HepG2 (cell line): ENCODE data around the gene SAC3D1. TPM values are rescaled to one million over a fixed set of nuclear protein-coding genes. Genes with fewer than 3 reads are reported as not detected.

ENCODE experiments used
- ARID4A ChIP-seq: sonication (generic); formaldehyde crosslinking; IDR thresholded peaks from 2 replicates; pipeline ENCODE4 v1.5.0; 2020; ENCODE audit warnings: mild to moderate bottlenecking, missing genetic modification reagents, borderline replicate concordance
- ASH2L ChIP-seq: fragments of 300-600, 200-600 bp; sonication (generic); IDR thresholded peaks from 2 replicates; pipeline ENCODE4 v1.7.0; 2017; ENCODE audit warnings: low read depth, mild to moderate bottlenecking, moderate library complexity, mixed read lengths, low read length; ENCODE audit not compliant: insufficient read length
- FOSL2 ChIP-seq: sonication (generic); formaldehyde crosslinking; IDR thresholded peaks from 2 replicates; pipeline ENCODE4 v1.4.0; 2020; ENCODE audit warnings: missing genetic modification reagents
- FUBP1 ChIP-seq: sonication (generic); formaldehyde crosslinking; IDR thresholded peaks from 2 replicates; pipeline ENCODE4 v1.5.1; 2020; ENCODE audit warnings: missing genetic modification reagents, mild to moderate bottlenecking, borderline replicate concordance
- HNF1B ChIP-seq: sonication (generic); formaldehyde crosslinking; IDR thresholded peaks from 2 replicates; pipeline ENCODE4 v1.5.1; 2020; ENCODE audit warnings: mild to moderate bottlenecking, moderate library complexity, missing genetic modification reagents
- KAT2B ChIP-seq: fragments of 150-350 bp; IDR thresholded peaks from 2 replicates; pipeline ENCODE4 v1.6.1; 2014; ENCODE audit warnings: low read depth, low read length, borderline replicate concordance
- KDM2A ChIP-seq: sonication (generic); formaldehyde crosslinking; IDR thresholded peaks from 2 replicates; pipeline ENCODE4 v1.4.0; 2020; ENCODE audit warnings: low read depth, missing genetic modification reagents, borderline replicate concordance
- SAP130 ChIP-seq: IDR thresholded peaks from 2 replicates; pipeline ENCODE4 v1.6.1; 2016; ENCODE audit warnings: low read depth
- SNAI1 ChIP-seq: sonication (generic); formaldehyde crosslinking; IDR thresholded peaks from 2 replicates; pipeline ENCODE4 v1.5.0; 2020; ENCODE audit warnings: mild to moderate bottlenecking, missing genetic modification reagents, borderline replicate concordance
- STAG1 ChIP-seq: sonication (generic); formaldehyde crosslinking; IDR thresholded peaks from 2 replicates; pipeline ENCODE4 v1.4.0; 2020; ENCODE audit warnings: missing genetic modification reagents
- TEAD3 ChIP-seq: optimal IDR thresholded peaks from 2 replicates; pipeline ENCODE3; 2016; ENCODE audit warnings: borderline replicate concordance
- ZFX ChIP-seq: sonication (generic); formaldehyde crosslinking; IDR thresholded peaks from 2 replicates; pipeline ENCODE4 v1.4.0; 2020; ENCODE audit warnings: mild to moderate bottlenecking, low read depth, missing genetic modification reagents, moderate library complexity
- ZFY ChIP-seq: sonication (generic); formaldehyde crosslinking; IDR thresholded peaks from 2 replicates; pipeline ENCODE4 v1.4.0; 2020; ENCODE audit warnings: missing genetic modification reagents
- ZNF687 ChIP-seq: sonication (generic); formaldehyde crosslinking; IDR thresholded peaks from 2 replicates; pipeline ENCODE4 v1.5.1; 2020; ENCODE audit warnings: mild to moderate bottlenecking, missing genetic modification reagents, moderate library complexity
- ZNF883 ChIP-seq: sonication (generic); formaldehyde crosslinking; IDR thresholded peaks from 2 replicates; pipeline ENCODE4 v1.5.1; 2020; ENCODE audit warnings: mild to moderate bottlenecking, missing genetic modification reagents; ENCODE audit errors: not compliant biosample characterization
- polyA plus RNA-seq, 8 experiments: library from polyadenylated mRNA; depleted of rRNA in 3 of 8; stranded (reverse) in 7 of 8; unstranded in 1 of 8; fragments of >200 nt; fragmentation: Illumina TruSeq in 4 of 8; extraction: Trizol in 4 of 8; gene quantifications; 2 replicates each; pipeline versions ENCODE4 v1.2.1 to v1.2.3, GENCODE V29; 2011 to 2016; ENCODE audit warnings: low read depth in 4 of 8, missing spikeins in 1 of 8, mixed read lengths in 1 of 8; ENCODE audit not compliant: insufficient read depth in 1 of 8
- total RNA-seq, 5 experiments: library from RNA; depleted of rRNA; stranded (reverse); fragments of >200 nt; fragmentation: Illumina TruSeq; extraction: Trizol; gene quantifications; 2 replicates each; pipeline ENCODE4 v1.2.3, GENCODE V29; 2016; ENCODE audit warnings: low read depth in 1 of 5

The SAC3D1 gene
- total and polyA plus RNA-seq, 2 of the 13 experiments (the other 11 are each of a cell fraction or from before 2014, with no cell fraction given), result 7.4 to 36.3 TPM

GRCh38 chr11:65078151-65078550, 37.1 kb downstream of the SAC3D1 start (continued):
- peak; percentile 44 for TF ChIP-seq ZNF687 (CRISPR knock-in tag)
- TF ChIP-seq FOSL2 (CRISPR knock-in tag), result 0 out of 2 replicates have a peak, but pooled peaks have one; percentile 27
- TF ChIP-seq HNF1B (CRISPR knock-in tag), result 0 out of 2 replicates have a peak, but pooled peaks have one; percentile 48
- peak; percentile 26 for TF ChIP-seq TEAD3 (CRISPR knock-in tag)
- peak; percentile 78 for TF ChIP-seq STAG1 (CRISPR knock-in tag)
- no peak for TF ChIP-seq SNAI1
- TF ChIP-seq ZFY, result peak; percentile 45; the same call in 1 of the 2 replicates
- 0 out of 2 replicates have a peak, but pooled peaks have one; percentile 17 for TF ChIP-seq ARID4A
- TF ChIP-seq ZNF883 (CRISPR knock-in tag), result no peak
- TF ChIP-seq FUBP1 (CRISPR knock-in tag), result no peak
- TF ChIP-seq ASH2L, result peak; percentile 24
- TF ChIP-seq SAP130 (CRISPR knock-in tag), result peak; percentile 49; the same call in 1 of the 2 replicates
- TF ChIP-seq KAT2B, result no peak
- TF ChIP-seq ZFX, result peak; percentile 44; the same call in 1 of the 2 replicates
- 0 out of 2 replicates have a peak, but pooled peaks have one; percentile 28 for TF ChIP-seq KDM2A (CRISPR knock-in tag)
